ENCODE measurements around the gene HHIP. TPM values are rescaled to one million over a fixed set of nuclear protein-coding genes. Genes with fewer than 3 reads are reported as not detected.

The HHIP gene
- total and polyA plus RNA-seq, 2 experiments from 2014 or later = 20.8 to 29.2 TPM

- no peaks in the 10 kb centered on the region for H3K36me3 ChIP-seq (replicated peaks; ENCODE audit: insufficient read depth, low read depth)
- no peaks in the 10 kb centered on the region for H3K27me3 ChIP-seq
- H3K27ac ChIP-seq = no peak overlapping the region
- H3K4me1 ChIP-seq (ENCODE audit: insufficient read depth) = no peaks in the 10 kb centered on the region
- H3K4me3 ChIP-seq = no peak overlapping the region
- H3K9me3 ChIP-seq (ENCODE audit: low read depth) = no peaks in the 10 kb centered on the region
- no peak overlapping the region for H2AFZ ChIP-seq
- peaks cover 3% of the 10 kb centered on the region for H3K79me2 ChIP-seq
- no peaks in the 10 kb centered on the region for H3K9me2 ChIP-seq (replicated peaks; ENCODE audit: insufficient read depth)
- 78% methylated on average over 2 of the region's 2 CpGs for WGBS (ENCODE audit: low lambda C conversion rate, missing lambda C conversion rate)
- no peak overlapping the region for H3K4me2 ChIP-seq
- H4K20me1 ChIP-seq (ENCODE audit: insufficient read depth, poor library complexity, severe bottlenecking) = no peaks in the 10 kb centered on the region
- TF ChIP-seq EZH2 (IDR thresholded peaks at IDR 0.05; ENCODE audit: borderline replicate concordance) (no peak), EZH2phosphoT487 (IDR thresholded peaks at IDR 0.05; ENCODE audit: low read depth, severe bottlenecking, unreplicated experiment) (no peak)
- TF ChIP-seq, protein P1, sequence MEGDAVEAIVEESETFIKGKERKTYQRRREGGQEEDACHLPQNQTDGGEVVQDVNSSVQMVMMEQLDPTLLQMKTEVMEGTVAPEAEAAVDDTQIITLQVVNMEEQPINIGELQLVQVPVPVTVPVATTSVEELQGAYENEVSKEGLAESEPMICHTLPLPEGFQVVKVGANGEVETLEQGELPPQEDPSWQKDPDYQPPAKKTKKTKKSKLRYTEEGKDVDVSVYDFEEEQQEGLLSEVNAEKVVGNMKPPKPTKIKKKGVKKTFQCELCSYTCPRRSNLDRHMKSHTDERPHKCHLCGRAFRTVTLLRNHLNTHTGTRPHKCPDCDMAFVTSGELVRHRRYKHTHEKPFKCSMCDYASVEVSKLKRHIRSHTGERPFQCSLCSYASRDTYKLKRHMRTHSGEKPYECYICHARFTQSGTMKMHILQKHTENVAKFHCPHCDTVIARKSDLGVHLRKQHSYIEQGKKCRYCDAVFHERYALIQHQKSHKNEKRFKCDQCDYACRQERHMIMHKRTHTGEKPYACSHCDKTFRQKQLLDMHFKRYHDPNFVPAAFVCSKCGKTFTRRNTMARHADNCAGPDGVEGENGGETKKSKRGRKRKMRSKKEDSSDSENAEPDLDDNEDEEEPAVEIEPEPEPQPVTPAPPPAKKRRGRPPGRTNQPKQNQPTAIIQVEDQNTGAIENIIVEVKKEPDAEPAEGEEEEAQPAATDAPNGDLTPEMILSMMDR (IDR thresholded peaks at IDR 0.05; ENCODE audit: poor library complexity) = no peak
- DNase-seq (ENCODE audit: low spot score) = no peak
Observed at GRCh38 chr4:144656850-144657249, 10.9 kb downstream of the HHIP start.

DNA sequence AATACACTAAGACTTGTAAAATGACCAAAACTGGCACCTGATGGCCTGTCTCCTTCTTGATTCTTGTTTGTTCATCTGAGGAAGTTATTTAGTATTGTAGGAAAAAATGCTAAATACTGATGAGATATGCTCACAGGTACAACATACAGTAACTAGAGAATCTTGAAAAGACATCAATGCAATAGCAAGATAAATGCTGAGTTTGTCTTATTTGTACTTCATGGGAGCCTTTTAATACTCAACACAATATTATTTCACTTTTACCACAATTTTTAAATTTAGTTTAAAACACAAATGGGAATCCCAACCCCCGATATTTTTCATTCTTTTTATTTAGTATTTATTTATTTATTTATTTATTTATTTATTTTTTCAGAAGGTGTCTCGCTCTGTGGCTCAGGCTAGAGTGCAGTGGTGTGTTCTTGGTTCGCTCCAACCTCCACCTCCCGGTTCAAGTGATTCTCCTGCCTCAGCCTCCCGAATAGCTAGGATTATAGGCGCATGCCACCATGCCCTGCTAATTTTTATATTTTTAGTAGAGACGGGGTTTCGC lies 12.1 kb downstream of the HHIP start:
- Histone ChIP-seq H4K20me1 (ENCODE audit: insufficient read depth, poor library complexity, severe bottlenecking) (no peaks in the 10 kb centered on the region), H3K9me3 (ENCODE audit: low read depth) (no peaks in the 10 kb centered on the region)

DNA sequence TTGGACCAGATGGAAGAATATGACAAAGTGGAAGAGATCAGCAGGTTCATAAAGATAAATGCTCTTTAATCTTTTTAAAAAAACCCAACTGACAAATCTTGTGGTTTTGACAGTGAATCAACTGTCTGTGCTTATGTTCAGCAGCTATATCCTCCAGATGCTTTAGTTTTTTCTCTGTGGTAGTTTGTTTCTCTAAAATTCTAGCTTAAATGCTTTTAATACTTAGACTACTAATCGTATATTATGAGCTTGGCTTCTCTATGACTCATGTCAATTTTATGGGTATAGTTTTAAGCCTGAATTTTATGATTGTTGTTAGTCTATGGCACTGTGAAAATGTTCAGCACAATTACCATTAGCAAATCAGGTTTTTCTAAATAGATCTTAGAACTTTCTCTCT lies 12.9 kb downstream of the HHIP start:
- no peak for DNase-seq (ENCODE audit: low spot score)
- no peak overlapping the region for H3K27ac ChIP-seq
- TF ChIP-seq EZH2phosphoT487 (IDR thresholded peaks at IDR 0.05; ENCODE audit: low read depth, severe bottlenecking, unreplicated experiment) (no peak), EZH2 (IDR thresholded peaks at IDR 0.05; ENCODE audit: borderline replicate concordance) (no peak)
- TF ChIP-seq, protein P1 (IDR thresholded peaks at IDR 0.05; ENCODE audit: poor library complexity) = no peak
- no peaks in the 10 kb centered on the region for H3K9me2 ChIP-seq (replicated peaks; ENCODE audit: insufficient read depth)
- H2AFZ ChIP-seq = no peak overlapping the region
- no peaks in the 10 kb centered on the region for H3K27me3 ChIP-seq
- no peaks in the 10 kb centered on the region for H4K20me1 ChIP-seq (ENCODE audit: insufficient read depth, poor library complexity, severe bottlenecking)
- no peaks in the 10 kb centered on the region for H3K36me3 ChIP-seq (replicated peaks; ENCODE audit: insufficient read depth, low read depth)
- WGBS (ENCODE audit: low lambda C conversion rate, missing lambda C conversion rate) = 0% methylated on average over 1 of the region's 1 CpG
- no peak overlapping the region for H3K4me2 ChIP-seq
- no peaks in the 10 kb centered on the region for H3K79me2 ChIP-seq
- H3K9me3 ChIP-seq (ENCODE audit: low read depth) = no peaks in the 10 kb centered on the region
- no peak overlapping the region for H3K4me3 ChIP-seq
- H3K4me1 ChIP-seq (ENCODE audit: insufficient read depth) = no peaks in the 10 kb centered on the region

More for the DNA sequence above, 12.1 kb downstream of the HHIP start:
- 95% methylated on average over 8 of the region's 8 CpGs for WGBS (ENCODE audit: low lambda C conversion rate, missing lambda C conversion rate)
- Histone ChIP-seq H2AFZ (no peak overlapping the region), H3K4me1 (ENCODE audit: insufficient read depth) (no peaks in the 10 kb centered on the region), H3K79me2 (peaks cover under 1% of the 10 kb centered on the region), H3K9me2 (replicated peaks; ENCODE audit: insufficient read depth) (no peaks in the 10 kb centered on the region), H3K36me3 (replicated peaks; ENCODE audit: insufficient read depth, low read depth) (no peaks in the 10 kb centered on the region), H3K27ac (no peak overlapping the region), H3K27me3 (no peaks in the 10 kb centered on the region), H3K4me2 (no peak overlapping the region), H3K4me3 (no peak overlapping the region)
- TF ChIP-seq EZH2 (IDR thresholded peaks at IDR 0.05; ENCODE audit: borderline replicate concordance) (no peak), EZH2phosphoT487 (IDR thresholded peaks at IDR 0.05; ENCODE audit: low read depth, severe bottlenecking, unreplicated experiment) (no peak)
- TF ChIP-seq, protein P1 (IDR thresholded peaks at IDR 0.05; ENCODE audit: poor library complexity) = no peak
- no peak for DNase-seq (ENCODE audit: low spot score)
